ENCODE measurements around the gene LRCOL1. TPM values are rescaled to one million over a fixed set of nuclear protein-coding genes. Genes with fewer than 3 reads are reported as not detected.

Gene LRCOL1
- total and polyA plus RNA-seq, 2 of the 8 experiments (the other 6 are each of a cell fraction or from before 2014, with no cell fraction given): not detected

DNA sequence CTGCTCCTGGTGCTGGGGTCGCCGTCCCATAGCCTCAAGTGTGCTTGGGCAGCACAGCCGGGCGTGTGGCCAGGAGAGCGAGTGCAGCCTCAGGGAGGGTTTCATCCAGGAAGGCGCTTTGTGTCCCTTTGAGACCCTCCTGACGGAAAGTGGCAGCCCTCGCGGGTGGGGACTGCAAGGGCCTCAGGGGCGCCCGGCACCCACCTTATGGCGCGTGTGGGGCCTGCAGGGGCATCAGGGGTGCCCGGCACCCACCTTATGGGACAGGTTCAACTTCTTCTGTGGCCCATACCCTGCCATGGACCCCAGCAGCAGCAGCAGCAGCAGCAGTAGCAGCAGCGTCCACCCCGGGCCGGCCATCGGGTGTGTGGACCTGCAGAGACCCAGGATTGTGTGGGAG is 4.5 kb downstream of the LRCOL1 start:
- Histone ChIP-seq H3K27ac (ENCODE audit: low read depth, low read length) (no peak overlapping the region), H3K79me1 (ENCODE audit: low read depth, low read length) (no peaks in the 10 kb centered on the region), H3K9ac (replicated peaks in 1 of 4; ENCODE audit: extremely low read depth in 1 of 4, low read depth in 3 of 4, low read length in 3 of 4) (no peak overlapping the region), H3K27me3 (replicated peaks in 1 of 4; ENCODE audit: control insufficient read depth in 3 of 4, extremely low read depth in 1 of 4, insufficient read depth in 3 of 4, low read length in 3 of 4) (peaks cover 13 to 83% (median 65%) of the 10 kb centered on the region in 4 experiments), H3K79me2 (ENCODE audit: control insufficient read depth in 1 of 2, insufficient read depth in 2 of 2, low read length in 2 of 2) (no peaks in the 10 kb centered on the region), H4K8ac (ENCODE audit: extremely low read depth, insufficient read depth, low read length) (no peak overlapping the region), H2AK5ac (ENCODE audit: low read depth, low read length) (no peak overlapping the region), H3K56ac (replicated peaks; ENCODE audit: insufficient read length, low read depth, low read length) (no peak overlapping the region), H3K36me3 (ENCODE audit: control insufficient read depth in 2 of 4, insufficient read depth in 4 of 4, low read length in 3 of 4) (no peaks in the 10 kb centered on the region), H2AFZ (ENCODE audit: low read length) (no peak overlapping the region), H3K4ac (replicated peaks; ENCODE audit: insufficient read length, low read depth, low read length) (no peak overlapping the region), H4K20me1 (replicated peaks in 1 of 2; ENCODE audit: control insufficient read depth in 1 of 2, insufficient read depth in 2 of 2, low read length in 2 of 2) (peaks cover 0 to 5% of the 10 kb centered on the region in 2 experiments), H2BK5ac (ENCODE audit: low read depth, low read length) (no peak overlapping the region), H3K4me1 (replicated peaks in 1 of 4; ENCODE audit: control insufficient read depth in 3 of 4, insufficient read depth in 4 of 4, low read length in 3 of 4) (peaks cover 0 to 1% (median 0%) of the 10 kb centered on the region in 4 experiments; a peak in 3 of 7 replicates), H3K23me2 (ENCODE audit: low read depth, low read length) (no peaks in the 10 kb centered on the region), H2BK15ac (ENCODE audit: low read length) (no peak overlapping the region), H3K9me3 (ENCODE audit: insufficient read depth in 2 of 2, low read depth in 1 of 2, low read length in 1 of 2) (peaks cover 0 to 3% of the 10 kb centered on the region in 2 experiments; a peak in 1 of 4 replicates), H3K4me2 (ENCODE audit: insufficient read depth in 1 of 2, low read depth in 2 of 2, low read length in 2 of 2) (no peak overlapping the region), H4K5ac (ENCODE audit: insufficient read length, low read depth, low read length) (no peak overlapping the region), H2BK120ac (replicated peaks; ENCODE audit: low read depth, low read length) (no peak overlapping the region), H3K23ac (ENCODE audit: insufficient read length) (no peak overlapping the region), H3K18ac (ENCODE audit: extremely low read depth, low read length) (no peak overlapping the region), H4K91ac (replicated peaks; ENCODE audit: insufficient read length, low read length) (no peak overlapping the region), H3K4me3 (ENCODE audit: extremely low read depth in 1 of 4, insufficient read depth in 2 of 4, low read depth in 3 of 4, low read length in 4 of 4) (no peak overlapping the region), H2BK12ac (ENCODE audit: low read depth, low read length) (no peak overlapping the region), H3K14ac (ENCODE audit: insufficient read length) (no peak overlapping the region), H2BK20ac (ENCODE audit: low read length) (no peak overlapping the region)
- no peak for DNase-seq (ENCODE audit: low read depth in 1 of 2, low spot score in 2 of 2)
- ChIA-PET POLR2A (ENCODE audit: partially characterized antibody) (interaction anchor here (1.6 kb wide), 1 partner anchor 14 kb away, joined by 5 read pairs; no protein-coding TSS in a partner anchor), CTCF (ENCODE audit: partially characterized antibody) (interaction anchor here (5.5 to 6.1 kb wide), 2 partner anchors 8 to 11 kb away, joined by 37 to 41 read pairs; partner anchors contain the start of gene P2RX2)
- no peak for FAIRE-seq
- no peak for TF ChIP-seq RBBP5 (IDR thresholded peaks at IDR 0.05; ENCODE audit: borderline replicate concordance, low read depth, low read length)
- 90% methylated on average over 18 of the region's 18 CpGs; no CpG with 5 or more reads in 1 of the 2 experiments for WGBS, 2 experiments (ENCODE audit: extremely low coverage in 1 of 2, insufficient coverage in 1 of 2, insufficient read length in 1 of 2, insufficient replicate concordance in 2 of 2, low coverage in 1 of 2, low lambda C conversion rate in 2 of 2, missing lambda C conversion rate in 1 of 2)

Data from H1 (cell line).